Esophagus muscularis mucosa (tissue), 4 donors: ENCODE data around the gene RPL18A. TPM values are rescaled to one million over a fixed set of nuclear protein-coding genes. Genes with fewer than 3 reads are reported as not detected.
A peak's percentile ranks its signal among the peaks of the same experiment; 100 is the strongest.

Experiments
- DNase-seq: peaks from one replicate; pipeline ENCODE4 v3.0.0-alpha.2; 2017; ENCODE audit errors: extremely low spot score
- H3K27ac ChIP-seq, 4 donors: fragments of 200-600 bp; sonication (generic); replicated peaks in 1 of 4; 1 replicate in 3 of 4; 2 replicates in 1 of 4; pipeline ENCODE4 v1.5.1; 2016 to 2019; ENCODE audit warnings: mild to moderate bottlenecking in 1 of 4
- H3K27me3 ChIP-seq, 4 donors: fragments of 200-600 bp; sonication (generic); one replicate each; pipeline versions ENCODE4 v1.5.1 to v1.6.0; 2016 to 2019
- H3K36me3 ChIP-seq, 4 donors: fragments of 200-600 bp; sonication (generic); one replicate each; pipeline ENCODE4 v1.5.1; 2016 to 2019
- H3K4me1 ChIP-seq, 4 donors: fragments of 200-600 bp; sonication (generic); one replicate each; pipeline ENCODE4 v1.5.1; 2016 to 2019
- H3K4me3 ChIP-seq, 4 donors: fragments of 200-600 bp; sonication (generic); 1 replicate in 2 of 4; 2 replicates in 2 of 4; pipeline ENCODE4 v1.5.1; 2016 to 2019; ENCODE audit warnings: mild to moderate bottlenecking in 4 of 4, moderate library complexity in 1 of 4
- H3K9me3 ChIP-seq, 4 donors: fragments of 200-600 bp; sonication (generic); 1 replicate in 3 of 4; 2 replicates in 1 of 4; pipeline ENCODE4 v1.5.1; 2016 to 2019
- EP300 ChIP-seq: sonication (generic); formaldehyde crosslinking; IDR thresholded peaks from one replicate; pipeline ENCODE4 v1.6.1; 2017; ENCODE audit warnings: antibody characterized with exemption
- POLR2A ChIP-seq: fragments of 450-650 bp; IDR thresholded peaks from one replicate; pipeline ENCODE4 v1.6.1; 2017; ENCODE audit warnings: antibody characterized with exemption, moderate library complexity, mild to moderate bottlenecking, low read depth
- POLR2AphosphoS5 ChIP-seq, 2 donors: sonication (generic); formaldehyde crosslinking; IDR thresholded peaks; one replicate each; pipeline ENCODE4 v1.6.1; 2017; ENCODE audit warnings: antibody characterized with exemption in 2 of 2
- WGBS: methylation state at CpG from one replicate; pipeline ENCODE4 v1.1.5; 2018; 5-methylcytosine and 5-hydroxymethylcytosine counted together
- intact Hi-C: fragments of 100-400 bp; cut with DNase I; formaldehyde crosslinking; loops from one replicate; pipeline ENCODE4 v1.15.1; 2023
- total RNA-seq, 4 donors: library from RNA; depleted of rRNA; stranded (reverse); fragments of >200 nt; gene quantifications; one replicate each; pipeline versions ENCODE4 v1.1.0 to v1.2.1, GENCODE V29; 2016
- TF ChIP-seq, protein P1 (sequence below), 3 experiments: fragments of 200-600 bp in 2 of 3; fragments of 450-650 bp in 1 of 3; sonication (generic) in 2 of 3; IDR thresholded peaks; one replicate each; pipeline ENCODE4 v1.5.1; 2017 to 2019; ENCODE audit warnings: antibody characterized with exemption in 3 of 3, mild to moderate bottlenecking in 2 of 3, moderate library complexity in 1 of 3

The RPL18A gene
- 1,000 to 10,000 TPM; 1,042 to 1,624 (median 1,374) TPM for total RNA-seq

DNA sequence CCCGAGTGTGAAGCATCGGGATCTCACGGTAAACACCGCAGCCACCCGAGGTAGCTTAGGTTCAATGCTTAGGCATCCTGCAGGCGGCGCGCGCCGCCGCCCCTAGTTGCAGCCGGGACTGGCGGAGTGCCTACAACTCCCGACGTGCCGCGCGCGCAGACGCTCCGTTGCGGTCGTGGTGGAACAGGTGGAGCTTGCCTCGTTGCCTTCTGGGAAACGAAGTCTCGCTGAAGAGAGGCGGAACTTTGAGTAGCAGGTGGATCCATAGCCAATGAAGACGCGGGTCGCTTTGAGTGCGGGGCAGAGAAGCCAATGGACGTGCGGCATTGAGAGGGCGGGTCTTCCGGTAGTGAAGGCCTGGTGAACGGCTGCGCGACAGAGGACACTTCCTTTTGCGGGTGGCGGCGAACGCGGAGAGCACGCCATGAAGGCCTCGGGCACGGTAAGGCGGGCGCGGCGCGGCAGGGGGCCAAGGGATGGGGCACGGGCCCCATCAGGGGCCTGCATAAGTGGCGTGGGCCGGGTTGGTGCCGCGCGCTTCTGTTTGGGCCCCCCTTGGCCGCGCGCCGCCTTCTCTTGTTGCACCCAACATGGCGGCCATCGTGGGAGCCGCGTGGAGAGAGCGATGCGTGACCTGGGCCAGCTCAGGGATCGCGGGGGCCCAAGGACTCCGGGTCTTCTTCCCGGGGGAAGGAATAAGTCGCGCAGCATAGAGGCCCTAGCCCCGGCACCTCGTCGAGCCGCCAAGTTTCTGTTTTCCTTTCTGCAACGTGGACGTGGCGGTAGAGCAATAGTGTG lies at the start of gene RPL18A:
RPL18A (plus strand) TSS at position 378 of the 798 bp plus-strand sequence; CDS start at position 425, 47 bp downstream.
- WGBS = under 1% methylated on average over 76 of the region's 80 CpGs
- no peaks in the 10 kb centered on the region for H3K27me3 ChIP-seq
- H3K4me1 ChIP-seq = peaks cover 19 to 39% (median 30%) of the 10 kb centered on the region in 4 donors
- no peaks in the 10 kb centered on the region for H3K9me3 ChIP-seq
- peaks cover 31 to 39% (median 36%) of the 10 kb centered on the region in 4 donors for H3K36me3 ChIP-seq
- peak; percentile 100 for DNase-seq
- TF ChIP-seq, protein P1, sequence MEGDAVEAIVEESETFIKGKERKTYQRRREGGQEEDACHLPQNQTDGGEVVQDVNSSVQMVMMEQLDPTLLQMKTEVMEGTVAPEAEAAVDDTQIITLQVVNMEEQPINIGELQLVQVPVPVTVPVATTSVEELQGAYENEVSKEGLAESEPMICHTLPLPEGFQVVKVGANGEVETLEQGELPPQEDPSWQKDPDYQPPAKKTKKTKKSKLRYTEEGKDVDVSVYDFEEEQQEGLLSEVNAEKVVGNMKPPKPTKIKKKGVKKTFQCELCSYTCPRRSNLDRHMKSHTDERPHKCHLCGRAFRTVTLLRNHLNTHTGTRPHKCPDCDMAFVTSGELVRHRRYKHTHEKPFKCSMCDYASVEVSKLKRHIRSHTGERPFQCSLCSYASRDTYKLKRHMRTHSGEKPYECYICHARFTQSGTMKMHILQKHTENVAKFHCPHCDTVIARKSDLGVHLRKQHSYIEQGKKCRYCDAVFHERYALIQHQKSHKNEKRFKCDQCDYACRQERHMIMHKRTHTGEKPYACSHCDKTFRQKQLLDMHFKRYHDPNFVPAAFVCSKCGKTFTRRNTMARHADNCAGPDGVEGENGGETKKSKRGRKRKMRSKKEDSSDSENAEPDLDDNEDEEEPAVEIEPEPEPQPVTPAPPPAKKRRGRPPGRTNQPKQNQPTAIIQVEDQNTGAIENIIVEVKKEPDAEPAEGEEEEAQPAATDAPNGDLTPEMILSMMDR (IDR thresholded peaks at IDR 0.05) = peak; percentile 86 to 95 (median 87)
- TF ChIP-seq EP300 (no peak), POLR2A (peak; percentile 99), POLR2AphosphoS5 (IDR thresholded peaks at IDR 0.05) (peak; percentile 97 to 99)
- peak within 1 kb of the TSS; percentile 77 to 99 (median 86) for H3K4me3 ChIP-seq
- peak within 1 kb of the TSS; percentile 85 to 95 (median 90) for H3K27ac ChIP-seq
- intact Hi-C loops = loop anchor here (2.0 to 10.0 kb wide), 3 partner anchors 73 to 155 kb away; partner anchors contain the start of gene CCDC124

DNA sequence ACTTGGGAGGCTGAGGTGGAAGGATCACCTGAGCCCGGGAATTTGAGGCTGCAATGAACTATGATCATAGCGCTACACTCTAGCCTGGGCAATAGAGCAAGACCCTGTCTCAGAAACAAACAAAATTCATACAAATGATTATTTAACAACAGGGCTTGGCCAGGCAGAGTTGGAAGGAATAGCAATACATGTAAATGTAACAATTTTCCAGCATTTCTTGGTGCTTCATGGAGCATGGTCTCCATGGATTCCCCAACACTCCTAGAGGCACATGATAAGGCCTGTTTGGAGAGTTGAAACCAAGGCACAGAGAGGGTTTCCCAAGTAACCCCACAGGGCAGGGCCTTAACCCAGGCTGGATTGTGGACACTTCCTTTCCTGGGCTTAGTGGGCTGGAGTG lies 48.6 kb upstream of the RPL18A start:
- WGBS = 100% methylated on average over 2 of the region's 2 CpGs
- Histone ChIP-seq H3K27me3 (peaks cover 0 to 82% (median 0%) of the 10 kb centered on the region in 4 donors), H3K9me3 (peaks cover 0 to 8% (median 0%) of the 10 kb centered on the region in 4 donors), H3K4me1 (no peaks in the 10 kb centered on the region), H3K36me3 (no peaks in the 10 kb centered on the region), H3K27ac (no peak overlapping the region), H3K4me3 (no peak overlapping the region)
- DNase-seq = no peak
- no peak for TF ChIP-seq EP300
- TF ChIP-seq POLR2A = no peak
- TF ChIP-seq, protein P1 (IDR thresholded peaks at IDR 0.05) = no peak
- no peak for TF ChIP-seq POLR2AphosphoS5 (IDR thresholded peaks at IDR 0.05)
- intact Hi-C loops = no loop called here

DNA sequence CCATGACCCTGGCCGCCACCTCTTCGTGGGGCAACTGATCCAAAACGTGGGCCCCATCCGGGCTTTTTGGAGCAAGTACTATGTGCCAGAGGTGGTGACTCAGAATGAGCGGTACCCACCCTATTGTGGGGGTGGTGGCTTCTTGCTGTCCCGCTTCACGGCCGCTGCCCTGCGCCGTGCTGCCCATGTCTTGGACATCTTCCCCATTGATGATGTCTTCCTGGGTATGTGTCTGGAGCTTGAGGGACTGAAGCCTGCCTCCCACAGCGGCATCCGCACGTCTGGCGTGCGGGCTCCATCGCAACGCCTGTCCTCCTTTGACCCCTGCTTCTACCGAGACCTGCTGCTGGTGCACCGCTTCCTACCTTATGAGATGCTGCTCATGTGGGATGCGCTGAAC lies 48.0 kb upstream of the RPL18A start:
- Histone ChIP-seq H3K36me3 (no peaks in the 10 kb centered on the region), H3K27me3 (peaks cover 0 to 82% (median 0%) of the 10 kb centered on the region in 4 donors), H3K4me3 (no peak overlapping the region), H3K27ac (no peak overlapping the region), H3K9me3 (peaks cover 0 to 8% (median 0%) of the 10 kb centered on the region in 4 donors), H3K4me1 (no peaks in the 10 kb centered on the region)
- WGBS = 86% methylated on average over 20 of the region's 20 CpGs
- intact Hi-C loops = no loop called here
- no peak for DNase-seq
- no peak for TF ChIP-seq POLR2AphosphoS5 (IDR thresholded peaks at IDR 0.05)
- TF ChIP-seq POLR2A = no peak
- TF ChIP-seq EP300 = no peak
- TF ChIP-seq, protein P1 (IDR thresholded peaks at IDR 0.05) = no peak

DNA sequence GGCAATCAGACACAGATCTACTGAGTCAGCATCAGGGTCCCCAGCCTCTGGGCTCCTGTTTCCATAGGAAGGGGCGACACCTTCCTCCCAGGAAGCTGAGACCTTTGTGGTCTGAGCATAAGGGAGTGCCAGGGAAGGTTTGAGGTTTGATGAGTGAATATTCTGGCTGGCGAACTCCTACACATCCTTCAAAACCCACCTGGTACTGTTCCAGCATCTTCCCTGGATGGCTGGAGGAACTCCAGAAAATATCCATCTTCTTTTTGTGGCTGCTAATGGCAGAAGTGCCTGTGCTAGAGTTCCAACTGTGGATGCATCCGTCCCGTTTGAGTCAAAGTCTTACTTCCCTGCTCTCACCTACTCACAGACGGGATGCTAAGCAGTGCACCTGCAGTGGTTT lies 47.6 kb upstream of the RPL18A start:
- no peak overlapping the region for H3K4me3 ChIP-seq
- no peaks in the 10 kb centered on the region for H3K36me3 ChIP-seq
- WGBS = 82% methylated on average over 5 of the region's 5 CpGs
- no peak overlapping the region for H3K27ac ChIP-seq
- no peak for DNase-seq
- TF ChIP-seq EP300 (no peak), POLR2A (no peak), POLR2AphosphoS5 (IDR thresholded peaks at IDR 0.05) (no peak)
- TF ChIP-seq, protein P1 (IDR thresholded peaks at IDR 0.05) = no peak
- H3K27me3 ChIP-seq = peaks cover 0 to 82% (median 0%) of the 10 kb centered on the region in 4 donors
- H3K9me3 ChIP-seq = peaks cover 0 to 8% (median 0%) of the 10 kb centered on the region in 4 donors
- intact Hi-C loops = no loop called here
- H3K4me1 ChIP-seq = no peaks in the 10 kb centered on the region
